UCSD-AML1 (cell line): ENCODE data around the gene KIF16B.

ENCODE experiments used
- DNase-seq: peaks from one replicate; lab custom pipeline; 2025; ENCODE audit not compliant: unreplicated experiment; lab: John Stamatoyannopoulos, UW

The KIF16B gene

GRCh38 chr20:16556301-16556700 is 16.9 kb downstream of the KIF16B start:
- DNase-seq: no peak

- no peak for DNase-seq
These were observed 17.5 kb downstream of the KIF16B start for GRCh38 chr20:16555754-16556153.

- DNase-seq: no peak
These were observed 18.3 kb downstream of the KIF16B start for GRCh38 chr20:16554766-16555543.

- DNase-seq: no peak
These were observed 19.6 kb downstream of the KIF16B start for GRCh38 chr20:16553684-16554083.

- no peak for DNase-seq
These were observed 20.1 kb downstream of the KIF16B start for GRCh38 chr20:16553101-16553500.

- DNase-seq: no peak
These were observed 21.2 kb downstream of the KIF16B start for GRCh38 chr20:16552015-16552414.

- no peak for DNase-seq
These were observed 21.6 kb downstream of the KIF16B start for GRCh38 chr20:16551607-16552006.

GRCh38 chr20:16548068-16548672 is 25.1 kb downstream of the KIF16B start:
- no peak for DNase-seq

- DNase-seq: no peak
These were observed 28.3 kb downstream of the KIF16B start for GRCh38 chr20:16544949-16545348.

- DNase-seq: no peak
These were observed 30.8 kb downstream of the KIF16B start for GRCh38 chr20:16542477-16542876.

GRCh38 chr20:16541878-16542277 is 31.4 kb downstream of the KIF16B start:
- DNase-seq: no peak

GRCh38 chr20:16541226-16541625 is 32.0 kb downstream of the KIF16B start:
- no peak for DNase-seq

- no peak for DNase-seq
These were observed 33.8 kb downstream of the KIF16B start for GRCh38 chr20:16539280-16540021.

- DNase-seq: no peak
These were observed 34.5 kb downstream of the KIF16B start for GRCh38 chr20:16538779-16539178.

GRCh38 chr20:16537918-16538317 is 35.3 kb downstream of the KIF16B start:
- DNase-seq: no peak

- no peak for DNase-seq
These were observed 36.1 kb downstream of the KIF16B start for GRCh38 chr20:16537025-16537665.

- DNase-seq: no peak
These were observed 38.0 kb downstream of the KIF16B start for GRCh38 chr20:16535277-16535676.

GRCh38 chr20:16533502-16533901 is 39.7 kb downstream of the KIF16B start:
- DNase-seq: no peak

- no peak for DNase-seq
These were observed 41.8 kb downstream of the KIF16B start for GRCh38 chr20:16531485-16531884.

- DNase-seq: no peak
These were observed 43.0 kb downstream of the KIF16B start for GRCh38 chr20:16530201-16530681.

GRCh38 chr20:16528078-16528477 is 45.2 kb downstream of the KIF16B start:
- DNase-seq: no peak
